ENCODE data around the gene FOXP4.

FOXP4 gene

GRCh38 chr6:41545703-41546474, at the start of gene FOXP4:
TSS of gene FOXP4 (plus strand) at chr6:41546381. CDS start at chr6:41565761, 19,380 bp downstream.
- FAIRE-seq (no peak), DNase-seq (ENCODE audit: insufficient read length, low spot score) (peak; percentile 89)
- TF ChIP-seq POLR2A (IDR thresholded peaks at IDR 0.05; ENCODE audit: low read depth, low read length) = peak; percentile 52; the same call in 1 of the 2 replicates

- TF ChIP-seq POLR2A (IDR thresholded peaks at IDR 0.05; ENCODE audit: low read depth, low read length) = no peak
- DNase-seq (ENCODE audit: insufficient read length, low spot score) (no peak), FAIRE-seq (no peak)
Observed at GRCh38 chr6:41497573-41497972, 48.6 kb upstream of the FOXP4 start.

GRCh38 chr6:41497994-41498393, 48.2 kb upstream of the FOXP4 start:
- TF ChIP-seq POLR2A (IDR thresholded peaks at IDR 0.05; ENCODE audit: low read depth, low read length) = no peak
- FAIRE-seq (no peak), DNase-seq (ENCODE audit: insufficient read length, low spot score) (peak; percentile 52)

GRCh38 chr6:41498968-41499599, 47.1 kb upstream of the FOXP4 start:
- no peak for TF ChIP-seq POLR2A (IDR thresholded peaks at IDR 0.05; ENCODE audit: low read depth, low read length)
- FAIRE-seq (no peak), DNase-seq (ENCODE audit: insufficient read length, low spot score) (no peak)

GRCh38 chr6:41500561-41500960, 45.6 kb upstream of the FOXP4 start:
- DNase-seq (ENCODE audit: insufficient read length, low spot score) (no peak), FAIRE-seq (no peak)
- no peak for TF ChIP-seq POLR2A (IDR thresholded peaks at IDR 0.05; ENCODE audit: low read depth, low read length)

GRCh38 chr6:41502566-41502916, 43.6 kb upstream of the FOXP4 start:
- DNase-seq (ENCODE audit: insufficient read length, low spot score) (no peak), FAIRE-seq (no peak)
- no peak for TF ChIP-seq POLR2A (IDR thresholded peaks at IDR 0.05; ENCODE audit: low read depth, low read length)

- FAIRE-seq (no peak), DNase-seq (ENCODE audit: insufficient read length, low spot score) (no peak)
- TF ChIP-seq POLR2A (IDR thresholded peaks at IDR 0.05; ENCODE audit: low read depth, low read length) = no peak
Observed at GRCh38 chr6:41502917-41503671, 43.1 kb upstream of the FOXP4 start.

- DNase-seq (ENCODE audit: insufficient read length, low spot score) = peak; percentile 66
- no peak for FAIRE-seq
- TF ChIP-seq POLR2A (IDR thresholded peaks at IDR 0.05; ENCODE audit: low read depth, low read length) = no peak
Observed at GRCh38 chr6:41503827-41504465, 42.2 kb upstream of the FOXP4 start.

GRCh38 chr6:41504466-41505121, 41.6 kb upstream of the FOXP4 start:
- TF ChIP-seq POLR2A (IDR thresholded peaks at IDR 0.05; ENCODE audit: low read depth, low read length) = no peak
- no peak for FAIRE-seq
- DNase-seq (ENCODE audit: insufficient read length, low spot score) = no peak

- TF ChIP-seq POLR2A (IDR thresholded peaks at IDR 0.05; ENCODE audit: low read depth, low read length) = no peak
- DNase-seq (ENCODE audit: insufficient read length, low spot score) (no peak), FAIRE-seq (no peak)
Observed at GRCh38 chr6:41505122-41506049, 40.8 kb upstream of the FOXP4 start.

GRCh38 chr6:41508479-41508878, 37.7 kb upstream of the FOXP4 start:
- no peak for TF ChIP-seq POLR2A (IDR thresholded peaks at IDR 0.05; ENCODE audit: low read depth, low read length)
- FAIRE-seq (no peak), DNase-seq (ENCODE audit: insufficient read length, low spot score) (no peak)

GRCh38 chr6:41509580-41509979, 36.6 kb upstream of the FOXP4 start:
- DNase-seq (ENCODE audit: insufficient read length, low spot score) (no peak), FAIRE-seq (no peak)
- no peak for TF ChIP-seq POLR2A (IDR thresholded peaks at IDR 0.05; ENCODE audit: low read depth, low read length)
